GM23338 (cell line): Measurements from ENCODE around the gene CD226. TPM values are rescaled to one million over a fixed set of nuclear protein-coding genes. Genes with fewer than 3 reads are reported as not detected.

Experiments
- ATAC-seq: fragments of 200-7000 bp; cut with Tn5 transposase; 3 replicates; pipeline ENCODE4 v1.9.1; 2020
- DNase-seq: peaks from one replicate; pipeline ENCODE4 v3.0.0-alpha.2; 2015; ENCODE audit warnings: low spot score
- H2AFZ ChIP-seq: fragments of 200-600 bp; sonication (generic); 2 replicates; pipeline ENCODE4 v1.8.0; 2016; ENCODE audit warnings: antibody characterized with exemption, mild to moderate bottlenecking, moderate library complexity
- H3F3A ChIP-seq: fragments of 200-600 bp; sonication (generic); replicated peaks from 2 replicates; pipeline ENCODE4 v1.8.0; 2017; ENCODE audit warnings: antibody characterized with exemption, mixed run types, low read depth
- H3K27ac ChIP-seq: fragments of 200-600 bp; sonication (generic); 2 replicates; pipeline ENCODE4 v1.6.1; 2016; ENCODE audit warnings: low read depth
- H3K27me3 ChIP-seq: fragments of 200-600 bp; sonication (generic); 2 replicates; pipeline ENCODE4 v1.8.0; 2016; ENCODE audit warnings: mild to moderate bottlenecking, mixed run types, moderate library complexity; ENCODE audit not compliant: insufficient read depth
- H3K36me3 ChIP-seq: fragments of 200-600 bp; sonication (generic); 2 replicates; pipeline ENCODE4 v1.8.0; 2016; ENCODE audit warnings: mild to moderate bottlenecking; ENCODE audit not compliant: insufficient read depth
- H3K4me1 ChIP-seq: fragments of 200-600 bp; sonication (generic); 2 replicates; pipeline ENCODE4 v1.8.0; 2016; ENCODE audit warnings: mild to moderate bottlenecking, moderate library complexity; ENCODE audit not compliant: insufficient read depth
- H3K4me2 ChIP-seq: fragments of 200-600 bp; sonication (generic); 2 replicates; pipeline ENCODE4 v1.7.1; 2017; ENCODE audit warnings: mixed run types
- H3K4me3 ChIP-seq: fragments of 200-600 bp; sonication (generic); 2 replicates; pipeline ENCODE4 v1.6.1; 2016; ENCODE audit warnings: mixed run types
- H3K79me2 ChIP-seq: fragments of 200-600 bp; sonication (generic); replicated peaks from 2 replicates; pipeline ENCODE4 v1.8.0; 2017; ENCODE audit warnings: mild to moderate bottlenecking; ENCODE audit not compliant: insufficient read depth
- H3K9me2 ChIP-seq: fragments of 200-600 bp; sonication (generic); 2 replicates; pipeline ENCODE4 v1.8.0; 2017; ENCODE audit not compliant: insufficient read depth
- H4K20me1 ChIP-seq: fragments of 200-600 bp; sonication (generic); replicated peaks from 2 replicates; pipeline ENCODE4 v1.8.0; 2017; ENCODE audit warnings: mild to moderate bottlenecking; ENCODE audit not compliant: insufficient read depth
- H3K27ac Mint-ChIP-seq: 2 replicates; pipeline ENCODE4 v1.8.0; 2020; ENCODE audit warnings: inconsistent platforms, mild to moderate bottlenecking, moderate library complexity, mixed read lengths
- H3K27me3 Mint-ChIP-seq: 3 replicates; pipeline ENCODE4 v1.8.0; 2022; ENCODE audit warnings: low read depth, mild to moderate bottlenecking, moderate library complexity, mixed read lengths, inconsistent platforms; ENCODE audit not compliant: insufficient read depth, poor library complexity
- H3K36me3 Mint-ChIP-seq: 3 replicates; pipeline ENCODE4 v1.8.0; 2021; ENCODE audit warnings: low read depth, mild to moderate bottlenecking, inconsistent platforms, moderate library complexity, mixed read lengths
- H3K4me1 Mint-ChIP-seq: 3 replicates; pipeline ENCODE4 v1.8.0; 2020; ENCODE audit warnings: mild to moderate bottlenecking, inconsistent platforms, mixed read lengths
- H3K4me3 Mint-ChIP-seq: 3 replicates; pipeline ENCODE4 v1.8.0; 2021; ENCODE audit warnings: moderate library complexity, mild to moderate bottlenecking, inconsistent platforms, mixed read lengths
- H3K9me3 Mint-ChIP-seq: 3 replicates; pipeline ENCODE4 v1.8.0; 2020; ENCODE audit warnings: moderate library complexity, mild to moderate bottlenecking, inconsistent platforms, mixed read lengths
- EZH2 ChIP-seq: fragments of 200-600 bp; sonication (generic); IDR thresholded peaks from one replicate; pipeline ENCODE4 v1.8.0; 2017; ENCODE audit warnings: antibody characterized with exemption, mild to moderate bottlenecking, low read depth; ENCODE audit not compliant: unreplicated experiment
- JUNB ChIP-seq: IDR thresholded peaks from one replicate; pipeline ENCODE4 v1.6.1; 2016; ENCODE audit warnings: antibody characterized with exemption; ENCODE audit not compliant: unreplicated experiment
- POLR2AphosphoS5 ChIP-seq: IDR thresholded peaks from 2 replicates; pipeline ENCODE4 v1.6.1; 2016; ENCODE audit warnings: antibody characterized with exemption, low read depth
- STAT1 ChIP-seq: IDR thresholded peaks from one replicate; pipeline ENCODE4 v1.6.1; 2016; ENCODE audit warnings: antibody characterized with exemption; ENCODE audit not compliant: unreplicated experiment
- ZNF114 ChIP-seq: fragments of 250-450 bp; sonication (Bioruptor Pico); IDR thresholded peaks from 2 replicates; pipeline ENCODE4 v1.5.0; 2020; ENCODE audit warnings: mild to moderate bottlenecking, moderate library complexity
- ZNF462 ChIP-seq: fragments of 250-450 bp; sonication (Bioruptor Pico); IDR thresholded peaks from 2 replicates; pipeline ENCODE4 v1.5.0; 2020; ENCODE audit warnings: mild to moderate bottlenecking, moderate library complexity
- polyA plus RNA-seq: library from polyadenylated mRNA; unstranded; fragments of >200 nt; fragmentation: Nextera tagmentation; extraction: Ambion mirVana; gene quantifications from 2 replicates; pipeline ENCODE4 v1.2.1, GENCODE V29; 2016
- total RNA-seq: library from RNA; depleted of rRNA; stranded (reverse); fragments of >200 nt; shearing (Covaris generic); gene quantifications from 2 replicates; pipeline ENCODE4 v1.2.3, GENCODE V29; 2014
- TF ChIP-seq, protein P1 (sequence below): IDR thresholded peaks from 2 replicates; pipeline ENCODE4 v1.6.1; 2016; ENCODE audit warnings: antibody characterized with exemption

Gene CD226
- total and polyA plus RNA-seq, 2 experiments from 2014 or later, result not detected

DNA sequence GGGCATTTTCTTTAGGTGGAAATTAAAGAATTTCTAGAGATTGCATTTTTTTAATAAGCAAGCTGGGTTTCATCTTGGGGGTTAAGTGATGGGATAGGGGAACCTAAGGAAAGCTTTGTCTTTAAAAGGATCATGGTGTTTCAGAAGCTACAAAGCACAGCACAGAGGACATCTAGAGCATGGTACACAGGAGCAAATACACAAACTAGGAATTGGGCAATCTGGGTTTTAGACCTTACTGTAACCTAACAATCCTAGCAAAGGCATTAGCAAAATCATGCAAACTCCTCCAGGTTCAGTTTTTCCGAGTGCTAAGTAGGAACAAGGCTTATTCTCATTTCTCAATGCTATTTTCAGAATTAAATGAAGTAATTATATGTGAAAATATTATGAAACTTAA is 134.1 kb downstream of the CD226 start:
- no peak overlapping the region for H3K4me2 ChIP-seq
- H3K27ac ChIP-seq, result no peak overlapping the region

More for the DNA sequence above, 134.1 kb downstream of the CD226 start:
- H3K27me3 Mint-ChIP-seq, result peaks cover under 1% of the 10 kb centered on the region
- Histone ChIP-seq H3K79me2 (no peaks in the 10 kb centered on the region), H3K4me1 (no peaks in the 10 kb centered on the region), H3K9me2 (peaks cover 17% of the 10 kb centered on the region; the same call in 1 of the 2 replicates), H3F3A (no peaks in the 10 kb centered on the region), H3K4me3 (no peak overlapping the region), H4K20me1 (no peaks in the 10 kb centered on the region), H2AFZ (no peak overlapping the region), H3K27me3 (no peaks in the 10 kb centered on the region), H3K36me3 (no peaks in the 10 kb centered on the region)
- peaks cover 16% of the 10 kb centered on the region for H3K9me3 Mint-ChIP-seq
- H3K4me1 Mint-ChIP-seq, result no peaks in the 10 kb centered on the region; the same call in 2 of the 3 replicates
- ATAC-seq (no peak), DNase-seq (no peak)
- H3K4me3 Mint-ChIP-seq, result no peak overlapping the region
- peaks cover 2% of the 10 kb centered on the region; the same call in 1 of the 3 replicates for H3K36me3 Mint-ChIP-seq
- TF ChIP-seq EZH2 (no peak), POLR2AphosphoS5 (no peak), JUNB (no peak), STAT1 (no peak), ZNF114 (no peak), ZNF462 (CRISPR knock-in tag) (no peak)
- TF ChIP-seq, protein P1, sequence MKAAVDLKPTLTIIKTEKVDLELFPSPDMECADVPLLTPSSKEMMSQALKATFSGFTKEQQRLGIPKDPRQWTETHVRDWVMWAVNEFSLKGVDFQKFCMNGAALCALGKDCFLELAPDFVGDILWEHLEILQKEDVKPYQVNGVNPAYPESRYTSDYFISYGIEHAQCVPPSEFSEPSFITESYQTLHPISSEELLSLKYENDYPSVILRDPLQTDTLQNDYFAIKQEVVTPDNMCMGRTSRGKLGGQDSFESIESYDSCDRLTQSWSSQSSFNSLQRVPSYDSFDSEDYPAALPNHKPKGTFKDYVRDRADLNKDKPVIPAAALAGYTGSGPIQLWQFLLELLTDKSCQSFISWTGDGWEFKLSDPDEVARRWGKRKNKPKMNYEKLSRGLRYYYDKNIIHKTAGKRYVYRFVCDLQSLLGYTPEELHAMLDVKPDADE, result no peak
- no peak overlapping the region for H3K27ac Mint-ChIP-seq
